Activated CD4-positive, CD25-positive, alpha-beta regulatory T cell treated with anti-CD3 and anti-CD28 coated beads, Interleukin-2, amount 50 U/mL, for 16 hours (primary cell): ENCODE measurements around the gene IRF1.

Source experiments
- DNase-seq: peaks from one replicate; pipeline ENCODE4 v3.0.0-alpha.2; 2020; ENCODE audit warnings: low read depth, low spot score

Gene IRF1

DNA sequence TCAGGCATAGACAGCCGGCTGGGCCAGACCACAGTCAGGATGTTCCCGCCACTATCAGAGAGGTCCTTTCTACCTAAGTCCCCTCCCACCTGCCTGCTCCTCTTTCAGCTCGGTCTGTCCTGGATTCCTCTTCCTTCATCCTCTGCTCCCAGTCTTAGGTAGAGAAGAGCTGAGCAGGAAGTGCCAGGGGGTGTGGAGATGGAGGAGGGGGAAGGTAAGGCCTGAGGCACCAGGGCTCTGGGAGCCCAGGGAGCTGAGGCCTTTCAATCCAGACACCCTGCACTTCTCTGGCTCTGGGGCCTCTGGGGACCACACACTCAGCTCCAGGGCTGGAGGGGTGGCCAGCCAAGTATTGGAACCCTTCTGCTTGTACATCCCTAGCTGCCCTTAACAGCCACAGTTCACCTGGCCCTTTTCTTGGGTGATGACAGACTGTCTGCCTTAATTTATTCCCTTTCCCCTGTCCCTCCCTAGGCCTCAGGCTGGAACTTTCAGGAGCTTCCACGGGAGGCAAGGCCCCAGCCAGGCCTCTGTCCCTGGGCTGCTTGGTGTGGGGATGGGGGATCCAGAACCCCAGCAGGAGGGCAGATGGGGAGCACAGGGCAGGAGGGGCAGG lies 15.6 kb downstream of the IRF1 start:
- no peak for DNase-seq

DNA sequence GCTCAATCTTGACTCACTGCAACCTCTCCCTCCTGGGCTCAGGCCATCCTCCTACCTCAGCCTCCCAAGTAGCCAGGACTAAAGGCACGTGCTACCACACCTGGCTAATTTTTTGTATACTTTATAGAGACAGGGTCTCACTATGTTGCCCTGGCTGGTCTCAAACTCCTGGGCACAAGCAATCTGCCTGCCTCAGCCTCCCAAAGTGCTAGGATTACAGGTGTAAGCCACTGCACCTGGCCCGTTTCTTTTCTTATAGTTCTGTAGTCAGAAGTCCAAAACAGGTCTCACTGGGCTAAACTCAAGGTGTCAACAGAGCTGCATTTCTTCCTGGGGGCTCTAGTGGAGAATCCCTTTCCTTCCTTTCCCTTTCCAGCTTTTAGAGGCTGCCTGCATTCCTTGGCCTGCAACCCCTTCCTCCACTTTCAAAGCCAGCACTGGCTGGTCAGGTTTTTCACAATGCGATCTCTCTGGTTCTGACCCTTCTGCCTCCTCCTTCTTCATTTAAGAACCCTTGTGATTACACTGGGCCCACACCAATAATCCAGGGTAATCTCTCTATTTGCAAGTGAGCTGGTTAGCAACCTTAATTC lies 16.3 kb downstream of the IRF1 start:
- DNase-seq, result no peak

DNA sequence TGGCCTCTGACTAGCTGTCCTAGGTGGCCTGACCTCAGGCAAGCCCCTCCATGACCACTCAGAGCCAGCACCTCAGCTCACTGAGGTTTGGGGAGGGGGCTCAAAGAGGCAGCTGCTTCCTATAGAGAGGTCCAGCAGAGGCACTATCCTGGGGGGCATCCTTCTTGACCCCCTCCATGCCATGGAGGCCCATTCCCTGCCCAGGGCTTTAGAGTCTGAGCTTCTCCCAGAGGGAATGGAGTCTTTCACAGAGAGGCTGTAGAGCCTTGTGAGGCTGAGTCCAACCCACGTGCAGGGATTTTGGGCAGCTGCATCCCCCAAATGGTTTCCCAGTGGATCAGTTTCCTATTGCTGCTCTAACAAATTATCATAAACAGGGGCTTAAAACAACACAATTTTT lies 16.9 kb downstream of the IRF1 start:
- no peak for DNase-seq

DNA sequence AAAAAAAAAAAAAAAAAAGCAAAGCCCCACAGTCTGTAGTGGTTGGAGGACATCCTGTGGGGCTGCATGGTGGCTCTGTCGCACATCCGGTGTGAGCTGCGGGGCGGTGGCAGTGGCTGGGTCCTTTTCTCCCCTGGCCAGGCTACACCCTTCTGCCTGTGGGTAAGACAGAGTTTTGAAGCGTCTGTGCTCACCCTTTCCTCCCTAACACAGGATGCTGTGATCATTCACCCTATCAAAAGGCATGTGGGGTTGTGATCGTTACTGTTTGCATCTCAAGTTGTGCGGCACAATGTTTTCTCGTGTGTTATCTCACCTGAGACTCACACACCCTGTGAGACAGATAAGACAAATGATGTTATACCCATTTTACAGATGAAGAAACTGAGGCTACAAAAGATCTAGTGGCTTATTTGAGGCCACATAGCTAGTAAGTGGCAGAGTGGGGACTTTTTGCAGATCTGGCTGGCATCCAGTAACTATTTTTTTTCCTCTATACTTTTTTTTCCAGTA lies 17.5 kb downstream of the IRF1 start:
- peak; percentile 61 for DNase-seq

DNA sequence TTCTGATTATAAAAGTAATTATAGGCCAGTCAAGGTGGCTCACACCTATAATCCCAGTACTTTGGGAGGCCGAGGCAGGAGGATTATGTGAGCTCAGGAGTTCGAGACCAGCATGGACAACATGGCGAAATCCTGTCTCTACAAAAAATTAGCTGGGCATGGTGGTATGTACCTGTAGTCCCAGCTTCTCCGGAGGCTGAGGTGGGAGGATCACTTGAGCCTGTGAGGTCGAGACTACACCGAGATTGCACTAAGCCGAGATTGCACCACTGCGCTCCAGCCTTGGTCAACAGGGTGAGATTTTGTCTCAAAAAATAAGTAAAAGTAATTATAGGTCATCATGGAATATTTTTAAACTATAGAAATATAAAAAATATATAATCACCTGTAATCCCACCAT lies 18.1 kb downstream of the IRF1 start:
- no peak for DNase-seq

DNA sequence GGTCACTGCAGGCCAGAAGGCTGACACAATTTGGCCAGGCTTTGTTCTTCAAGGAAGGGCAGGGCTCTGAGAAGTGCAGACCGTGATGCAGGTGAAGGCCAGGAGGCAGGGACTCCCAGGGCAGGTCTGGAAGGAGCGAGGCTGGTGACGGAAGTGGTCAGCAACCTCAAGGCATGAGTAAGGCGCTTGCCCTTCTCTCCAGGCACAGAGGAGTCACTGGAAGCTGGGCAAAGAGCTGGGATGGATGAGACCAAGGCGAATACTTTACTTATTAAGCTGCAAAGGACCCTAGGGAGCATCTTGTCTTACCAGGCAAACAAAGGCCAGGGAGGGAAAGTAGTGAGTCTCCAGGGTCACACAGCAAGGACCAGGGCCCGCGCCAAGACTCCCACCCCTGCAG lies 18.6 kb downstream of the IRF1 start:
- DNase-seq, result no peak

- no peak for DNase-seq
These were observed 19.2 kb downstream of the IRF1 start for GRCh38 chr5:132471151-132471907.

GRCh38 chr5:132470596-132470995 lies 20.0 kb downstream of the IRF1 start:
- no peak for DNase-seq

DNA sequence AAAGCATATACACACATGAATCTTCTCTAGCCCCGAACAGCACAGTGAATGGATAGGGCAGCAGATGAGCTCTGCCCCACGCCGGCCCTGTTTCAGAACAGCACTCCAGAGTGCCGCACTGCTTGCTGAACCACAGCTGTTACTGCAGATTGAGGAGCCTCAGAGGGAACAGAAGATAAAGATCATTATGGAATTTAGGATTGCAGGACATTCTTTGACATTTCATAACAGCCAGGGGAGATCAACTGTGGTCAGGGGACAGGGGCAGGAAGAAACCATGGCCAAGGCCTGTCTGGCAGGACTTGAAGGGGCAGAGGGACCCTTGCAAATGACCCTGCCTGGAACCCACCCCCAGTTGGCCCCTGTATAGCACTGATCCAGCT lies 20.6 kb downstream of the IRF1 start:
- DNase-seq, result no peak

DNA sequence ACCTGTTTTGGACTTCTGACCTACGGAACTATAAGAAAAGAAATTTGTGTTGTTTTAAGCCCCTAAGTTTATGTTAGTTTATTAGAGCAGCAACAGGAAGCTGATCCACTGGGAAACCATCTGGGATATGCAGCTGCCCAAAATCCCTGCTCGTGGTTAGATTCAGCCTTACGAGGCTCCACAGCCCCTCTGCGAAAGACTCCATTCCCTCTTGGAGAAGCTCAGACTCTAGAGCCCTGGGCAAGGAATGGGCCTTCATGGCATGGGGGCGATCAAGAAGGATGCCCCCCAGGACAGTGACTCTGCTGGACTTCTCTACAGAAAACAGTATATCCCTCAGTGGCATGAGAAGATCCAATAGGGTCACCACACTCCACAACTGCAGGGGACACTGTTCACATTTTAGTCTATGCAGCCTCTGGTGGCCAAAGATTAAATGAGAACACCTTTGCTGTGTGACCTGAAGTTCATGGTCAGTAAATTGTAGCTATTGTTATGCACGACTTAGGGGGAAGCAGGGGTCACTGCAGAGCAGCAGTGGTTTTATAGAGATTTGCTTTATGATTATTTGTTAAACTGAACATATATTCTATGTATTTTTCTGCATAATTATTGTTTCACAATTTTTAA lies 21.1 kb downstream of the IRF1 start:
- no peak for DNase-seq

GRCh38 chr5:132468656-132469379 lies 21.8 kb downstream of the IRF1 start:
- no peak for DNase-seq

DNA sequence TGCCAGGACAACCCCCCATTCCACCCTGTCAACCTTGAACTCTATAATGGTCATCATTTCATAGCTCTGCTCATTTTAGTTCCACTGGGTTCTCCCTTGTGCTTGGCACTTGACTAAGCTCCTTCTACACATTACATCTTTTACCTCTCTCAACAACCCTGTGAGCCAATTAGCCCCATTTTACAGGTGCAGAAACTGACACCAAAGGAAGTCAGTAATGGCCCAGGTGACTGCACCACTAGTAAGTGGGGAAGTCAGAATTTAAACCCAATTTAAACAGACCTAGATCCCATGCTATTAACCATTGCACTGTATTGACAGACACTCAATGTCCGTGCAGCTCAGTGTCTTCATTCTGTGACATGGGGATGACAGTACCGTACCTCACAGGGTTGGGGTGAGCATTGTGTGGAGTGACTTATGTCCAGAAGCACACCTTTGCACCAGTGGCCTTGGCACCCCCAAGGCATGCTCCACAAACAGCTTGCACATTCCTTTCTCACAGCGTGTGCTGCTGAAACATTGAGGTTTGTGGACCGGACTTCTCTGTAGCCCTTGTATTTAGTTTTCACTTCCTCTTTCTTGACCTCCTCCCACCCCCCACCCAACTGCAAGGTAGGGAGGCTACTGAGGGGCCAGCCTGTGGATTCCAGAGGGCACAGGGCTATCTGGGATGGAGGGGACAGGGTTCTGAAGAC lies 23.1 kb downstream of the IRF1 start:
- no peak for DNase-seq

DNA sequence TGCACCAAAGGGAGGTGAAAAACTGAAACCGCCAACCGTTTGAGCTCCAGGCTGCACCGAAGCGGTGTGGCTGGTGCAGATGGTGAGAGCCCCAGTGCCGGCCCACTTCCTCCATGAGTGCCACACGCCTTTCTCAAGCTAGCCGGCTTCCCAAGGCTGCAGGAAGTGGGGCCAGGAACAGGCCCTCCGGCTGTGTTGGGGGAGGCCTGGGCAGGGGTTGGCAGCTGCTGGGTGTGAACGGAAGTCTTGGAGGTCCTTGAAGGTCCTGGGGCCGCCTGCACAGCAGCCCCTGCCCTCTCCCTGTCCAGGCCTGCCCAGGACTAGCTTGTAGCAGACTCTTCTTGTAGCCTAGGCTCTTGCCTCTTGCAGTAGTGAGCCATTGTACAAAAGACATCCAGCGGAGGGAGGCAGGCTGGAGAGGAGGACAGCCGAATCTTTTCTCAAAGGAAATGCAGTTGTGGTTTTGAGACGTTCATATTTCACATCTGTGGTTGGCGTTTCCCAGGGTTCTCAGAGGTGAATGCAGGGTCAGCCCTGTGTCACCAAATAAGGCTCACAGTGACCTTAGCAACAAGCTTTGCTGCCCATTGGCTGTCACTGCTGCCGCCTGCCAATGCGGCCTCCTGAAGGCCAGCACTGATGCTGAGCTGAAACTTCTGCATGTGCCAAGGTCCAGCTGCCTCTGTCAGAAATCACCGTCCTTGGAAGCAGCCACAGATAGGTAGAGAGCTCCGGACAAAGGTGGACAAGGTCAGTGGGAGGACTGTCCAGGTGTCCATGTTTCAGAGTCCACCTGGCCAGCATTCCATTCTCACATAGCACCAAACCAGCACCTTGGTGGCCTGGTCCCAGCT lies 23.9 kb downstream of the IRF1 start:
- no peak for DNase-seq

DNA sequence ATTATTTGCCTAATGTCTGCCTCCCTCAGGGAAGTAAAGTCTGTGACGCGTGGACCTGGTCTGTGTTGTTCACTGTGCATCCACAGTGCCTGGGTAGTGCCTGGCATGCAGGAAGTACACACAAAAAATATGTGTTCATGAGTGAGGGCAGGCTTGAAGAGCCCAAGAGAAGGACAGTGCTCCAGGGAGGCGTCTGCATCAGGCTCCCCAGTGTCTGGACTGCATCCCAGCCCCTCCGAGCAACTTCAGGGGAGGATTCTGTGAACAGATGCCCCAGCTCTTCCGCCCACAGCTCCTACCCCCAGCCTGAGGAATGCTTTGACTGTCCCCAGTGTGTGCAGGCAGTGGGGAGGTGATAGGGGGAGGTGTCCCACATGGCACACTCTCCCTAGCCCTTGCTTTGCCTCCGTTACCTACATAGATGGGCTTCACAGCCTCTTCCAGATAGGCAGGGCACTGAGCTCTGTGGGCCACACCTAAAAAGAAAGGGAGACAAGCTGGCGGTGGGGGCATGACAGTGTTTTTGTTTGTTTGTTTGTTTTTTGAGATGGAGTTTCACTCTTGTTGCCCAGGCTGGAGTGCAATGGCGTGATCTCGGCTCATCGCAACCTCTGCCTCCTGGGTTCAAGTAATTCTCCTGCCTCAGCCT lies 25.4 kb downstream of the IRF1 start:
- no peak for DNase-seq

- DNase-seq, result no peak
These were observed 26.2 kb downstream of the IRF1 start for GRCh38 chr5:132464156-132464939.

DNA sequence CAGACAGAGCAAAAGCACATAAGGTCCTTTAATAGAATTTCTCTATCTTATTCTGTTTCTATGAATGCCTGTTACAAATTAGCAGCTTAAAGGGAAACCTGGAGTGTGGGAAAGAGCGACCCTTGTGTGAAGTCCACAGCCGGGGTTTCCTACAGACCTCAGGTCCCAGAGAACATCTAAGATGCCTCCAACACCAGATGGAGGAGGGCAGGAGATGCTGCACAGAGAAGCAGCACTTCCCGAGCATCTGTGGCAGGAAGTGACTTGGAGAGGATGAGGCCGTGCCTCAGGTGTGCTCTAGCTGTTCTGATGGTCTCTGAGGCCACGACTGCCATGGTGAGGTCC lies 26.8 kb downstream of the IRF1 start:
- no peak for DNase-seq

- no peak for DNase-seq
These were observed 27.5 kb downstream of the IRF1 start for GRCh38 chr5:132462856-132463745.

DNA sequence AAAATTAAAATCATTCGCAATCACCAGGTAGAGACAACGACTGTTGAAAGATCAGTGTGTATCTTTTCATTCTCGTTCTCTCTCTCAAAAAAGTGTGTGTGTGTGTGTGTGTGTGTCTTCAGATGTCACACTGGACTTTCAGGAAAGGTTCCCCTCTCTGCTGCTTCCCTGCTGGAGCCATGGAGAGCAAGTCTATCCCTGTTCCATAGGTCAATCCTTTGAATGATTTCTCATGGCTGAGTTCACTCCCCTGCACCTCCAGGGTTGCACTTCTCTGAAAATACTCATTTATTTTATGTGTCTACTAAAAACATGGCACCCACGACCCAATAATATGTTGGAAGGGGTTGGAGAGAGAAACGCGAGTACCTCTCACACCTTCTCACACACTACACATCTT lies 28.2 kb downstream of the IRF1 start:
- no peak for DNase-seq
